IMR-90 (cell line): Measurements from ENCODE around the gene CCDC136.

Experiments used
- BHLHE40 ChIP-seq: fragments of 150-350 bp; IDR thresholded peaks from 2 replicates; pipeline ENCODE4 v1.6.1; 2016; ENCODE audit warnings: mild to moderate bottlenecking, low read depth, low read length
- CEBPB ChIP-seq: IDR thresholded peaks from 2 replicates; pipeline ENCODE4 v1.6.1; 2012; ENCODE audit warnings: low read depth, low read length, improper control_type of control experiment
- CHD1 ChIP-seq: IDR thresholded peaks from 2 replicates; pipeline ENCODE4 v1.6.1; 2012; ENCODE audit warnings: low read depth, low read length, improper control_type of control experiment
- FOS ChIP-seq: fragments of 150-350 bp; IDR thresholded peaks from 2 replicates; pipeline ENCODE4 v1.6.1; 2016; ENCODE audit warnings: low read depth, low read length
- MAFK ChIP-seq: IDR thresholded peaks from 2 replicates; pipeline ENCODE4 v1.6.1; 2012; ENCODE audit warnings: low read depth, low read length, improper control_type of control experiment
- MAZ ChIP-seq: IDR thresholded peaks from 2 replicates; pipeline ENCODE4 v1.6.1; 2012; ENCODE audit warnings: low read depth, mild to moderate bottlenecking, low read length, improper control_type of control experiment, moderate library complexity, borderline replicate concordance
- MXI1 ChIP-seq: IDR thresholded peaks from 2 replicates; pipeline ENCODE4 v1.6.1; 2012; ENCODE audit warnings: low read depth, mild to moderate bottlenecking, low read length, moderate library complexity, borderline replicate concordance
- NFE2L2 ChIP-seq: fragments of 150-350 bp; IDR thresholded peaks from 2 replicates; pipeline ENCODE4 v1.6.1; 2016; ENCODE audit warnings: low read depth, mild to moderate bottlenecking, low read length
- POLR2A ChIP-seq: IDR thresholded peaks from 2 replicates; pipeline ENCODE4 v1.6.1; 2012; ENCODE audit warnings: mild to moderate bottlenecking, low read depth, low read length
- RAD21 ChIP-seq: IDR thresholded peaks from 2 replicates; pipeline ENCODE4 v1.6.1; 2012; ENCODE audit warnings: low read length, improper control_type of control experiment
- RFX5 ChIP-seq: IDR thresholded peaks from 2 replicates; pipeline ENCODE4 v1.8.0; 2012; ENCODE audit warnings: low read depth, mild to moderate bottlenecking, low read length, moderate library complexity
- SMC3 ChIP-seq: fragments of 150-350 bp; IDR thresholded peaks from 2 replicates; pipeline ENCODE4 v1.6.1; 2016; ENCODE audit warnings: low read depth, mild to moderate bottlenecking, antibody characterized with exemption, low read length, moderate library complexity
- TF ChIP-seq, protein P1 (sequence below): conservative IDR thresholded peaks from 2 replicates; pipeline ENCODE4 v1.5.1; 2012; ENCODE audit warnings: mild to moderate bottlenecking, low read depth, low read length, improper control_type of control experiment
- TF ChIP-seq, protein P2 (sequence below): fragments of 150-350 bp; IDR thresholded peaks from 2 replicates; pipeline ENCODE4 v1.6.1; 2017; ENCODE audit warnings: mild to moderate bottlenecking, antibody characterized with exemption, low read length, low read depth

DNA sequence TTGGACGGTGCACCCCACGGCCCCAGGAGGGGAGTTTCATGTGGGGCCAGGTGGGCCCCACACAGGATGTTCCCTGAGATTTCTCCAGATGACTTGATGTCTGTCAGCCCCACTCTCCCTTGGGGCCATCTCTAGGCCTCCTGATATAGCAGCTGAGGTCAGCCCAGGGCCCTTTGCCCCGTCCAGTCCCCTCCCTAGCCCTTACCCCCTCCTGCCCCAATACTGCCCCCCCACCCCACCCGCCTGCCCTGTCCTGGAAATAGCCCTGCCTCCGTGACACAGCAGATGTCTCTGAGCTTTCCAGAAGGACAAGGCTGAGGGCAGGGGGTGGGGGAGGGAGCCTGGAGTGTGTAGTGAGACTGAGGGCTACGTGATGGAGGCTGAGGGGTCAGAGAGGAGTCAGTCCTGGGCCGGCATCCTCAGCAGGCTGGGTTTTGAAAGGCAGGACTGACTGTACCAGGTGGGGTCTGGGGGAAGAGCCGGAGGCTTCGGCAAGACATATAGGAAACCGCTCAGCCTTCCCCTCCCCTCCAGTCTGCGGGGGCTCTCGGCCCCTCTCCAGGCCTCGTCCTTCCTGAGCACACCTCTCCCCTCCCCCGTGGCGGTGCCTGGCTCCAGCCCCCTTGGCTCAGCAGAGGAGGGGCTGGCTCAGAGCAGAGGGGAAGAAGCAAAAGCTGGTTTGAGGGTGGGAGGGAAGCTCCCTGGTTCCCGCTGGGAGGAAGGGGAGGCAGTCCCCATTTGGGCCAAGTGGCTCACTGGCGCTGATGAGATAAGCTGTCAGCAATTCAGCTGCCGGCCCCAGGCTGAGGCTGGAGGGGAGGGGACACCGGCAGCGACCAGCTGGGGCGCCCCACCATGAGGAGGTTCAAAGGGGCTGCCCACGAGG is 40.5 kb downstream of the CCDC136 start:
- no peak for TF ChIP-seq CEBPB
- TF ChIP-seq, protein P1, sequence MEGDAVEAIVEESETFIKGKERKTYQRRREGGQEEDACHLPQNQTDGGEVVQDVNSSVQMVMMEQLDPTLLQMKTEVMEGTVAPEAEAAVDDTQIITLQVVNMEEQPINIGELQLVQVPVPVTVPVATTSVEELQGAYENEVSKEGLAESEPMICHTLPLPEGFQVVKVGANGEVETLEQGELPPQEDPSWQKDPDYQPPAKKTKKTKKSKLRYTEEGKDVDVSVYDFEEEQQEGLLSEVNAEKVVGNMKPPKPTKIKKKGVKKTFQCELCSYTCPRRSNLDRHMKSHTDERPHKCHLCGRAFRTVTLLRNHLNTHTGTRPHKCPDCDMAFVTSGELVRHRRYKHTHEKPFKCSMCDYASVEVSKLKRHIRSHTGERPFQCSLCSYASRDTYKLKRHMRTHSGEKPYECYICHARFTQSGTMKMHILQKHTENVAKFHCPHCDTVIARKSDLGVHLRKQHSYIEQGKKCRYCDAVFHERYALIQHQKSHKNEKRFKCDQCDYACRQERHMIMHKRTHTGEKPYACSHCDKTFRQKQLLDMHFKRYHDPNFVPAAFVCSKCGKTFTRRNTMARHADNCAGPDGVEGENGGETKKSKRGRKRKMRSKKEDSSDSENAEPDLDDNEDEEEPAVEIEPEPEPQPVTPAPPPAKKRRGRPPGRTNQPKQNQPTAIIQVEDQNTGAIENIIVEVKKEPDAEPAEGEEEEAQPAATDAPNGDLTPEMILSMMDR: no peak
- TF ChIP-seq, protein P2, sequence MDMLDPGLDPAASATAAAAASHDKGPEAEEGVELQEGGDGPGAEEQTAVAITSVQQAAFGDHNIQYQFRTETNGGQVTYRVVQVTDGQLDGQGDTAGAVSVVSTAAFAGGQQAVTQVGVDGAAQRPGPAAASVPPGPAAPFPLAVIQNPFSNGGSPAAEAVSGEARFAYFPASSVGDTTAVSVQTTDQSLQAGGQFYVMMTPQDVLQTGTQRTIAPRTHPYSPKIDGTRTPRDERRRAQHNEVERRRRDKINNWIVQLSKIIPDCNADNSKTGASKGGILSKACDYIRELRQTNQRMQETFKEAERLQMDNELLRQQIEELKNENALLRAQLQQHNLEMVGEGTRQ: no peak
- no peak for TF ChIP-seq POLR2A
- no peak for TF ChIP-seq RAD21
- no peak for TF ChIP-seq MAFK
- TF ChIP-seq BHLHE40: no peak
- no peak; the same call in 1 of the 2 replicates for TF ChIP-seq MXI1
- TF ChIP-seq FOS: no peak
- TF ChIP-seq CHD1: no peak
- no peak for TF ChIP-seq SMC3
- no peak for TF ChIP-seq RFX5
- peak; percentile 29; the same call in 1 of the 2 replicates for TF ChIP-seq NFE2L2
- TF ChIP-seq MAZ: peak; percentile 34; the same call in 1 of the 2 replicates
